ENCODE measurements around the gene EPHA8.

GRCh38 chr1:22592919-22593790 is 29.9 kb downstream of the EPHA8 start:
- TF ChIP-seq, protein P1, sequence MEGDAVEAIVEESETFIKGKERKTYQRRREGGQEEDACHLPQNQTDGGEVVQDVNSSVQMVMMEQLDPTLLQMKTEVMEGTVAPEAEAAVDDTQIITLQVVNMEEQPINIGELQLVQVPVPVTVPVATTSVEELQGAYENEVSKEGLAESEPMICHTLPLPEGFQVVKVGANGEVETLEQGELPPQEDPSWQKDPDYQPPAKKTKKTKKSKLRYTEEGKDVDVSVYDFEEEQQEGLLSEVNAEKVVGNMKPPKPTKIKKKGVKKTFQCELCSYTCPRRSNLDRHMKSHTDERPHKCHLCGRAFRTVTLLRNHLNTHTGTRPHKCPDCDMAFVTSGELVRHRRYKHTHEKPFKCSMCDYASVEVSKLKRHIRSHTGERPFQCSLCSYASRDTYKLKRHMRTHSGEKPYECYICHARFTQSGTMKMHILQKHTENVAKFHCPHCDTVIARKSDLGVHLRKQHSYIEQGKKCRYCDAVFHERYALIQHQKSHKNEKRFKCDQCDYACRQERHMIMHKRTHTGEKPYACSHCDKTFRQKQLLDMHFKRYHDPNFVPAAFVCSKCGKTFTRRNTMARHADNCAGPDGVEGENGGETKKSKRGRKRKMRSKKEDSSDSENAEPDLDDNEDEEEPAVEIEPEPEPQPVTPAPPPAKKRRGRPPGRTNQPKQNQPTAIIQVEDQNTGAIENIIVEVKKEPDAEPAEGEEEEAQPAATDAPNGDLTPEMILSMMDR (IDR thresholded peaks at IDR 0.05) = no peak
- TF ChIP-seq POLR2A (IDR thresholded peaks at IDR 0.05) (no peak), POLR2AphosphoS5 (IDR thresholded peaks at IDR 0.05) (no peak)
